ENCODE data around the gene CSNK2A3.
"Not testable (repeated sequence)": the region's sequence is repeated elsewhere in the genome, so short reads cannot be mapped to it uniquely, and the experiment has no call there.

The CSNK2A3 gene

GRCh38 chr11:11380340-11380739 lies 27.3 kb upstream of the CSNK2A3 start:
- DNase-seq (ENCODE audit: low read depth in 3 of 3) = no peak

GRCh38 chr11:11379661-11380060 lies 26.6 kb upstream of the CSNK2A3 start:
- no peak for DNase-seq (ENCODE audit: low read depth in 3 of 3)

GRCh38 chr11:11378184-11378940 lies 25.3 kb upstream of the CSNK2A3 start:
- DNase-seq (ENCODE audit: low read depth in 3 of 3) = no peak

GRCh38 chr11:11374358-11375148 lies 21.5 kb upstream of the CSNK2A3 start:
- no peak for DNase-seq (ENCODE audit: low read depth in 3 of 3)

- DNase-seq (ENCODE audit: low read depth in 3 of 3) = no peak
Observed at GRCh38 chr11:11373934-11374333, 20.9 kb upstream of the CSNK2A3 start.

GRCh38 chr11:11372461-11372860 lies 19.4 kb upstream of the CSNK2A3 start:
- no peak for DNase-seq (ENCODE audit: low read depth in 3 of 3)

- no peak for DNase-seq (ENCODE audit: low read depth in 3 of 3)
Observed at GRCh38 chr11:11370962-11371303, 17.9 kb upstream of the CSNK2A3 start.

GRCh38 chr11:11370255-11370961 lies 17.4 kb upstream of the CSNK2A3 start:
- DNase-seq (ENCODE audit: low read depth in 3 of 3) = no peak

GRCh38 chr11:11366793-11367192 lies 13.7 kb upstream of the CSNK2A3 start:
- no peak for DNase-seq (ENCODE audit: low read depth in 3 of 3)

- DNase-seq (ENCODE audit: low read depth in 3 of 3) = no peak
Observed at GRCh38 chr11:11363674-11364073, 10.6 kb upstream of the CSNK2A3 start.

GRCh38 chr11:11359611-11360010 lies 6.6 kb upstream of the CSNK2A3 start:
- DNase-seq (ENCODE audit: low read depth in 3 of 3) = no peak

GRCh38 chr11:11356842-11357241 lies 3.8 kb upstream of the CSNK2A3 start:
- DNase-seq (ENCODE audit: low read depth in 3 of 3) = no peak

- not testable (repeated sequence) for DNase-seq (ENCODE audit: low read depth in 3 of 3)
Observed at GRCh38 chr11:11351851-11352250, 1.2 kb downstream of the CSNK2A3 start.

GRCh38 chr11:11351042-11351586 lies 1.9 kb downstream of the CSNK2A3 start:
- DNase-seq (ENCODE audit: low read depth in 3 of 3) = no peak

GRCh38 chr11:11349870-11350337 lies 3.1 kb downstream of the CSNK2A3 start:
- no peak for DNase-seq (ENCODE audit: low read depth in 3 of 3)

GRCh38 chr11:11349106-11349825 lies 3.8 kb downstream of the CSNK2A3 start:
- no peak for DNase-seq (ENCODE audit: low read depth in 3 of 3)

GRCh38 chr11:11348303-11348702 lies 4.7 kb downstream of the CSNK2A3 start:
- no peak for DNase-seq (ENCODE audit: low read depth in 3 of 3)

- no peak for DNase-seq (ENCODE audit: low read depth in 3 of 3)
Observed at GRCh38 chr11:11347592-11347991, 5.5 kb downstream of the CSNK2A3 start.

- no peak for DNase-seq (ENCODE audit: low read depth in 3 of 3)
Observed at GRCh38 chr11:11346303-11346702, 6.7 kb downstream of the CSNK2A3 start.

- no peak for DNase-seq (ENCODE audit: low read depth in 3 of 3)
Observed at GRCh38 chr11:11345099-11345498, 8.0 kb downstream of the CSNK2A3 start.

GRCh38 chr11:11344045-11344444 lies 9.0 kb downstream of the CSNK2A3 start:
- DNase-seq (ENCODE audit: low read depth in 3 of 3) = no peak

- DNase-seq (ENCODE audit: low read depth in 3 of 3) = no peak
Observed at GRCh38 chr11:11338304-11338703, 14.7 kb downstream of the CSNK2A3 start.
